ENCODE results near the gene PRUNE1. TPM values are rescaled to one million over a fixed set of nuclear protein-coding genes. Genes with fewer than 3 reads are reported as not detected.
A peak's percentile ranks its signal among the peaks of the same experiment; 100 is the strongest.

Gene PRUNE1
- total and polyA plus RNA-seq, 2 experiments from 2014 or later: 21.6 to 26.5 TPM

- H2AFZ ChIP-seq: no peak overlapping the region
- H3K36me3 ChIP-seq (replicated peaks; ENCODE audit: insufficient read depth, low read depth): no peaks in the 10 kb centered on the region
- no peak for TF ChIP-seq EZH2 (IDR thresholded peaks at IDR 0.05; ENCODE audit: borderline replicate concordance)
- TF ChIP-seq EZH2phosphoT487 (IDR thresholded peaks at IDR 0.05; ENCODE audit: low read depth, severe bottlenecking, unreplicated experiment): no peak
- TF ChIP-seq CTCF (IDR thresholded peaks at IDR 0.05; ENCODE audit: poor library complexity): no peak
- no peaks in the 10 kb centered on the region for H3K27me3 ChIP-seq
- DNase-seq (ENCODE audit: low spot score): no peak
- H3K4me2 ChIP-seq: no peak overlapping the region
- no peaks in the 10 kb centered on the region for H3K9me2 ChIP-seq (replicated peaks; ENCODE audit: insufficient read depth)
- 67% methylated on average over 2 of the region's 2 CpGs for WGBS (ENCODE audit: low lambda C conversion rate, missing lambda C conversion rate)
- no peaks in the 10 kb centered on the region for H3K9me3 ChIP-seq (ENCODE audit: low read depth)
- H4K20me1 ChIP-seq (ENCODE audit: insufficient read depth, poor library complexity, severe bottlenecking): peaks cover 7% of the 10 kb centered on the region
- H3K27ac ChIP-seq: no peak overlapping the region
- H3K4me1 ChIP-seq (ENCODE audit: insufficient read depth): peaks cover 15% of the 10 kb centered on the region
- H3K4me3 ChIP-seq: no peak overlapping the region
- H3K79me2 ChIP-seq: peaks cover 38% of the 10 kb centered on the region
These were observed 43.2 kb downstream of the PRUNE1 start for GRCh38 chr1:151051356-151052009.

GRCh38 chr1:151054971-151055547 is 46.8 kb downstream of the PRUNE1 start:
- H3K4me3 ChIP-seq: no peak overlapping the region
- no peak for DNase-seq (ENCODE audit: low spot score)
- H3K27me3 ChIP-seq: no peaks in the 10 kb centered on the region
- no peaks in the 10 kb centered on the region for H3K9me2 ChIP-seq (replicated peaks; ENCODE audit: insufficient read depth)
- H3K4me2 ChIP-seq: peak overlapping the region; percentile 96
- H3K4me1 ChIP-seq (ENCODE audit: insufficient read depth): peaks cover 25% of the 10 kb centered on the region
- H3K9me3 ChIP-seq (ENCODE audit: low read depth): no peaks in the 10 kb centered on the region
- H3K79me2 ChIP-seq: peaks cover 63% of the 10 kb centered on the region
- no peaks in the 10 kb centered on the region for H3K36me3 ChIP-seq (replicated peaks; ENCODE audit: insufficient read depth, low read depth)
- TF ChIP-seq EZH2phosphoT487 (IDR thresholded peaks at IDR 0.05; ENCODE audit: low read depth, severe bottlenecking, unreplicated experiment) (no peak), EZH2 (IDR thresholded peaks at IDR 0.05; ENCODE audit: borderline replicate concordance) (no peak), CTCF (IDR thresholded peaks at IDR 0.05; ENCODE audit: poor library complexity) (no peak)
- H3K27ac ChIP-seq: peak overlapping the region; percentile 100
- H4K20me1 ChIP-seq (ENCODE audit: insufficient read depth, poor library complexity, severe bottlenecking): peaks cover 19% of the 10 kb centered on the region
- whole genome bisulfite sequencing (ENCODE audit: low lambda C conversion rate, missing lambda C conversion rate): 83% methylated on average over 4 of the region's 4 CpGs
- H2AFZ ChIP-seq: no peak overlapping the region

GRCh38 chr1:151055581-151055980 is 47.3 kb downstream of the PRUNE1 start:
- Histone ChIP-seq H4K20me1 (ENCODE audit: insufficient read depth, poor library complexity, severe bottlenecking) (peaks cover 19% of the 10 kb centered on the region), H3K27me3 (no peaks in the 10 kb centered on the region), H3K79me2 (peaks cover 66% of the 10 kb centered on the region), H3K4me3 (no peak overlapping the region), H3K27ac (peak overlapping the region; percentile 100), H2AFZ (no peak overlapping the region), H3K36me3 (replicated peaks; ENCODE audit: insufficient read depth, low read depth) (no peaks in the 10 kb centered on the region), H3K9me3 (ENCODE audit: low read depth) (no peaks in the 10 kb centered on the region), H3K4me2 (peak overlapping the region; percentile 96), H3K9me2 (replicated peaks; ENCODE audit: insufficient read depth) (no peaks in the 10 kb centered on the region), H3K4me1 (ENCODE audit: insufficient read depth) (peaks cover 25% of the 10 kb centered on the region)
- no peak for DNase-seq (ENCODE audit: low spot score)
- TF ChIP-seq EZH2phosphoT487 (IDR thresholded peaks at IDR 0.05; ENCODE audit: low read depth, severe bottlenecking, unreplicated experiment): no peak
- TF ChIP-seq EZH2 (IDR thresholded peaks at IDR 0.05; ENCODE audit: borderline replicate concordance): no peak
- TF ChIP-seq CTCF (IDR thresholded peaks at IDR 0.05; ENCODE audit: poor library complexity): no peak
- 47% methylated on average over 2 of the region's 2 CpGs for WGBS (ENCODE audit: low lambda C conversion rate, missing lambda C conversion rate)
